ENCODE measurements around the gene HNRNPCL1.
"Not testable (repeated sequence)": the region's sequence is repeated elsewhere in the genome, so short reads cannot be mapped to it uniquely, and the experiment has no call there.

- TF ChIP-seq CTCF (conservative IDR thresholded peaks at IDR 0.05; ENCODE audit: low read depth, low read length); RFX5 (IDR thresholded peaks at IDR 0.05; ENCODE audit: low read depth, low read length); POLR2A (IDR thresholded peaks at IDR 0.05; ENCODE audit: low read depth, low read length); CEBPB (IDR thresholded peaks at IDR 0.05; ENCODE audit: low read depth, low read length); SMC3 (IDR thresholded peaks at IDR 0.05; ENCODE audit: low read depth, low read length); RAD21 (IDR thresholded peaks at IDR 0.05; ENCODE audit: low read length); ELK1 (IDR thresholded peaks at IDR 0.05; ENCODE audit: borderline replicate concordance, low read depth, low read length): not testable (repeated sequence)
Measured at GRCh38 chr1:12863131-12863880, 14.8 kb upstream of the HNRNPCL1 start.

Data from IMR-90 (cell line).